Cardiac septum (tissue), 1 donor: ENCODE measurements around the gene MCM6. TPM values are rescaled to one million over a fixed set of nuclear protein-coding genes. Genes with fewer than 3 reads are reported as not detected.

Source experiments
- DNase-seq: peaks from one replicate; pipeline ENCODE4 v3.0.0-alpha.2; 2020; ENCODE audit warnings: low spot score
- intact Hi-C: fragments of 100-400 bp; cut with DNase I; formaldehyde crosslinking; loops from one replicate; pipeline ENCODE4 v1.14.0; 2022
- total RNA-seq: library from RNA; stranded (reverse); fragmentation: NEBNext Ultra II Directional; extraction: Animal tissue kit (Norgen Biotek cat#: 25700); gene quantifications from one replicate; pipeline ENCODE4 v1.2.1, GENCODE V29; 2021
- donor health status: DM: no; HTN: no; CAD: no.

Gene MCM6
- total RNA-seq, 1 donor from 2014 or later, result 6.5 TPM

DNA sequence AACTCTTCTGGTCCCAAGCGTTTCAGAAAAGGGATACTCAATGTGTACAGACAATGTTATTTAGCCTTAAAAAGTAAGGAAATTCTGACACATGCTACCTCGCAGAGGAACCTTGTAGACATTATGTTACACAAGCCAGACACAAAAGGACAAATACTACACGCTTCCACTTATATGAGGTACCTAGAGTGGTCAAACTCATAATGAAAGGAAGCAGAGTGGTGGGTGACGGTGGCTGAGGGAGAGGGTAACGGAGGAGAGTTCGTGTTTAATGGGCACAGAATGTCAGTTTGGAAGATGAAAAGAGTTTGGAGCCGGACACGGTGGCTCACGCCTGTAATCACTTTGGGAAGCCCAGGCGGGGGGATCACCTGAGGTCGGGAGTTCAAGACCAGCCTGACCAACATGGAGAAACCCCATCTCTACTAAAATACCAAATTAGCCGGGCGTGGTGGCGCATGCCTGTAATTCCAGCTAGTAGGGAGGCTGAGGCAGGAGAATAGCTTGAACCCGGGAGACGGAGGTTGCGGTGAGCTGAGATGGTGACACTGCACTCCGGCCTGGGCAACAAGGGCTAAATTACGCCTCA, 1.4 kb downstream of the MCM6 start:
- peak; percentile 49 for DNase-seq
- intact Hi-C loops, result loop anchor here (5.0 kb wide), 1 partner anchor 133 kb away; the partner anchor contains the start of gene UBXN4

DNA sequence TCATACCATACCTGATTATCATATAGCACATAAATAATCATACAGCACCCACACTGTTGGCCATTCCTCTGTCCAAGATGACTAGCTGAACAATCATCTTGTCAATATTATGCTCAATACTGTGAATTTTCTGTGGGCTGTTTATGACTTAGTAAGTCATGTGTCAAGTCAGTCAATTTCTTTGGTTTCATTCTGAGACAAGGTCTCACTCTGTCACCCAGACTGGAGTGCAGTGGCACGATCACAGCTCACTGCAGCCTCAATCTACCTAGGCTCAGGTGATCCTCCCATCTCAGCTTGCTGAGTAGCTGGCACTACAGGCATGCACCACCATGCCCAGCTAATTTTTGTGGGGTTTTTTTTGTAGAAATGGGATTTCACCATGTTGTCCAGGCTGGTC, 5.7 kb downstream of the MCM6 start:
- DNase-seq, result no peak
- intact Hi-C loops, result no loop called here

DNA sequence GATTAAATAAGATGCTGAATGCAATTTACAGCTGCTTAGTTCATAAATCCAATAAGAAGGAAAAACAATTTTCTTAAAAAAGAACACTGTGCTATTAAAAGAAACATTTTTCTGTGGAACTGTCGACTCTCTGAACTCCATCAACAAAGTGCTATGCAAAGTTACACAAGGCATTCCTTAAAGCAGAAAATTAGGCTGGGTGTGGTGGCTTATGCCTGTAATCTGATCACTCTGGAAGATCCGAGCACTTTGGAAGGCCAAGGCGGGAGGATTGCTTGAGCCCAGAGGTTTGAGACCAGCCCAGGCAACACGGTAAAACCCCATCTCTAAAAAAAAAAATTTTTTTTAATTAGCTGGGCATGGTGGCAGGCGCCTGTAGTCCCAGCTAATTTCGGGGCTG, 13.0 kb downstream of the MCM6 start:
- intact Hi-C loops, result no loop called here
- no peak for DNase-seq

- DNase-seq, result no peak
- intact Hi-C loops, result no loop called here
Observed at GRCh38 chr2:135862718-135863117, 13.5 kb downstream of the MCM6 start.

DNA sequence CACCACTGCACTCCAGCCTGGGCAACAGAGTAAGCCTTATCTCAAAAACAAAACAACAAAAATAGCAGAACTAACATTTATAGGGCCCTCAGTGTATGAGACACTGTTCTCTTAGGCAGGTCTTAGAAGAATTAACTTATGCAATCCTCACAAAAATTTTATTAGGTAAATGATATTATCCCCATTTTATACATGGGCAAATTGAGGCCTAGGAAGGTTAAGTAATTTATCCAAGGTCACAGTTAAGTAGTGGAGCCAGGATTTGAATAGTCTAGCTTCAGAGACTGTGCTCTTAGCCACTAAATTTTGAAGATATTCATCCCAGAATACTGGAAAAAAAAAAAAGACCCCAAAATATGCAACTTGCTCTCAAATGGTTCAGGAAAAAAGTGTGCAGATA, 22.8 kb downstream of the MCM6 start:
- intact Hi-C loops, result no loop called here
- no peak for DNase-seq

- DNase-seq, result no peak
- intact Hi-C loops, result no loop called here
Observed at GRCh38 chr2:135851858-135852257, 24.4 kb downstream of the MCM6 start.

DNA sequence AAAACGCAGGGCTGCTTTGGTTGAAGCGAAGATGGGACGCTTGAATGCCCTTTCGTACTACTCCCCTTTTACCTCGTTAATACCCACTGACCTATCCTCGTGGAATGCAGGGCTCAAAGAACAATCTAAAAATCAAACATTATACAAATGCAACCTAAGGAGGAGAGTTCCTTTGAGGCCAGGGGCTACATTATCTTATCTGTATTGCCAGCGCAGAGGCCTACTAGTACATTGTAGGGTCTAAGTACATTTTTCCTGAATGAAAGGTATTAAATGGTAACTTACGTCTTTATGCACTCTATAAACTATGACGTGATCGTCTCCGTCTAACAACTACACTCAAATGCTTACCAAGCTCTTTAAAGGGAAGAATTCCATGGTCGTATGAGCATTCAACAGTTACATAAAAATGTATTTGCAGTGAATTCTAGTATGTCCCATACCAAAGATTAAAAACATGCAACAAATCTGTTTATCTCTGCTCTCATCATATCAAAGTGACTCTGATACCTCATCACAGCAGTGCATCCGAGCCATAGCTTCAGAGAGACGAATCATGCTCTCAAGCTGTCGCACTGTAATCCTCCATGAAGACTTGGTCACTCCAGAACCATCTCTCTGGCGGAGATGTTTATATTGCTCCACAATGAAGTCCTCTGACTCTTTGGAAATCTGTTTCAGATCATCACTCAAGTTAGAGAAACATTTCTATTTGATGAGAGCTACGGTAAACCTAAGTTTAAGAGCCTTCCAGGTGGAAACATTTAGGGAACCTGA, 25.2 kb downstream of the MCM6 start:
- intact Hi-C loops, result no loop called here
- no peak for DNase-seq

- no peak for DNase-seq
Observed at GRCh38 chr2:135849087-135849486, 27.2 kb downstream of the MCM6 start.

GRCh38 chr2:135845997-135846396, 30.2 kb downstream of the MCM6 start:
- intact Hi-C loops, result no loop called here
- no peak for DNase-seq

More at GRCh38 chr2:135849087-135849486, 27.2 kb downstream of the MCM6 start:
- intact Hi-C loops, result no loop called here

- DNase-seq, result no peak
- intact Hi-C loops, result no loop called here
Observed at GRCh38 chr2:135845257-135845656, 31.0 kb downstream of the MCM6 start.

DNA sequence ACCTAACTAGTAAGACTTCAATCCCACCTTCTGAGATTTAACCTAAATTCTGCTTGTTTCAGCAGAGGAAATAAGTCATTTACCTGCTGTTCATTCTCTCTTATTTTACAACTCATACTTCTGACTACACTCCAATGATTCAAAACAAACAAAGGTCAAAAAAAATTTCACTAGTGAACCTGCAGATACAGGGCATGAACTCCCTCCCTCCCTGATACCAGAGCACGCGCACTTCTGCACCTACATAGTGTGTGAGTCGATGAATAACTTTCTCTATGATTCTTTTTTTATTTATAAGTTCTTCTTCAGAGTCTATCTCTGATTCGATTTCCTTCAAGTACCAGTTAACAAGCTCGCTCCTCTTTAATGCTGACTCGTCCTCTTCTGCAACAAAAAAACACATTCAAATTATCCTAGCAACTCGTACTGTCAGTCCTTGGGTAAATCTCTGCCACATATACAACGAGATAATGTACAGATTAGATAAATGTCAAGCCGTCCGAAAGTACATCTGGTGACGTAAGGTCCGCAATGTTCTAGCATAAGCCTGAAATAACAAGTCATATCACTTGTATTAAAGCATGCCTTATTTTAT, 31.8 kb downstream of the MCM6 start:
- no peak for DNase-seq
- intact Hi-C loops, result no loop called here

GRCh38 chr2:135843671-135844070, 32.6 kb downstream of the MCM6 start:
- intact Hi-C loops, result no loop called here
- DNase-seq, result no peak

- no peak for DNase-seq
- intact Hi-C loops, result no loop called here
Observed at GRCh38 chr2:135840601-135841000, 35.6 kb downstream of the MCM6 start.

DNA sequence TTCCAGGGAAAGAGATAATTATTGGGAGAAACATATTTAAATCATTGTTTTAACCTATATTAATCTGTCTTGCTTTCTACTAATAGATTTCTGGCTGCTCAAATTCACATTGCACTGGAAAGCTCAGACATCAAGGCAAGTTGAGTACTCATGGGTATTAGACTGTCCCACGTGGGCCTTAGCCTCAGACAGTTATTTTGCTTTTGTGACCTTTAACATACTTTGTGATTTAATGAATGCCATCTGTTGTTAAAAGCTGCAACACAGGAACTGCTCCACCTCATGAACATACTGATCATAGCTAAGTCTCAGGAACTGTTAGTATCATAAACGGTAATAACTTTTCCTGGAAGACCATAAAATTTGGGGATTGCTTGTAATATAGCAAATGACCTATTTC, 36.5 kb downstream of the MCM6 start:
- intact Hi-C loops, result no loop called here
- no peak for DNase-seq

DNA sequence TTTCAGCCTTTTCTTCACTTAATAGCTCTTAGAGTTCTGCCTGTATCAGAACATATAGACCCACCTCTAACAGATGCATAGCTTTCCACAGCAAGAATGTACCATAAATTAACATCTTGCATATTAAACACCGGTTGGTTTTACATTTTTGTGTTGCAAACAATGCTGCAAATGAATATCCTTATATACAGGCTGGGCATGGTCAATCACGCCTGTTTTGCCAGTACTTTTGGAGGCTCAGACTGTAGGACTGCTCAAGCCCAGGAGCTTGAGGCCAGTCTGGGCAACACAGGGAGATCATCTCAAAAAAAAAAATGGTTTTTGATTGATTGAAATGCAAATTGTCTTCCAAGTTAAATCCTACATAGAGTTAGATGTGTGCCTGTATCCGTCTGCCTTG, 37.7 kb downstream of the MCM6 start:
- intact Hi-C loops, result no loop called here
- DNase-seq, result no peak

GRCh38 chr2:135836596-135837270, 39.5 kb downstream of the MCM6 start, which contains the start of gene LCT:
Gene LCT, minus strand, starts transcription at chr2:135837184. Its CDS starts 15 bp downstream, at chr2:135837169.
- DNase-seq, result no peak
- intact Hi-C loops, result no loop called here

- intact Hi-C loops, result no loop called here
- DNase-seq, result no peak
Observed at GRCh38 chr2:135832891-135833290, 43.4 kb downstream of the MCM6 start.

- DNase-seq, result no peak
- intact Hi-C loops, result no loop called here
Observed at GRCh38 chr2:135831180-135831812, 44.9 kb downstream of the MCM6 start.

DNA sequence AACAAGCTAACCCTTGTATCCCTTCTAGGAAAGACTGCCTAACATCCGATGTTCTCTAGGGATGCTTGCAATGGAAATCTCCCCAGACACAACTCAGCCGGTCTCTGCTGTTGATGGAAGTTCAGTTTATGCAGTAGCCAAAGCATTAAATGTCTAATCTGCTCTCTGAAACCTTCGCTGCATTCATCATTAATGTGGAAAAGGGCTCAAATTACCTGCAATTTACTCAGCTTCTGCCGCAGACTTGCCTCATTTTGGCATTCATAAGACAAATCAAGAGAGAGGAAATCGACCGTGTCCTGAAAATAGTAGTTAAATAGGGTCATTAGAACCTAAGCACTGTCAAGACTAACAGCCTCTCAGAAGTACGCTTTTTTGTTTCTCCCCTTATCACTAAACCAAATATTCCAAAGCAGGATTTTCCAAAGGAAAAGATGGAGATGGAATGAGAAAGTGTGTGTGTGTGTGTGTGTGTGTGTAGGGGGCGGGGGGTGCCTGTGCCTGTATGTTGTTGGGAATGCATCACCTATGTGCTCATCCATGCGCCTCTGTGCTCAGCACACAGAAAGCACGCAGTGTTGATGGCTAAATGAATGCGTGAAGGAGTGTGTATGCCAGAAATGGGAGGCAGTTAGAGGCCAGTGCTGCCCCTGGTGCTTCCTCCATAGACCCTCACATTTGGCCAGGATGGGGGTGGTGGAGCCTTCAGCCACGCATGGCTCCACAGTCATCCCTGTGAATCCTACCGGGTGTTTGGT, 46.7 kb downstream of the MCM6 start:
- intact Hi-C loops, result no loop called here

More for the DNA sequence above, 46.7 kb downstream of the MCM6 start:
- DNase-seq, result no peak
